H1 (cell line): ENCODE results near the gene BASP1. TPM values are rescaled to one million over a fixed set of nuclear protein-coding genes. Genes with fewer than 3 reads are reported as not detected.

Experiments used
- CTCF ChIA-PET: fragments of 300-600 bp; sonication (Branson Sonifier 250); formaldehyde crosslinking; loops from one replicate; lab custom pipeline; 2021; ENCODE audit not compliant: partially characterized antibody; lab: Charles Lee
- POLR2A ChIA-PET: fragments of 300-600 bp; sonication (Branson Sonifier 250); formaldehyde crosslinking; loops from one replicate; lab custom pipeline; 2021; ENCODE audit warnings: inconsistent platforms; ENCODE audit not compliant: partially characterized antibody; lab: Charles Lee
- DNase-seq, 2 experiments: peaks; one replicate each; pipeline versions ENCODE4 v3.0.0 to v3.0.0-alpha.2; 2010 to 2022; ENCODE audit warnings: low spot score in 2 of 2, low read depth in 1 of 2, mixed read lengths in 1 of 2
- FAIRE-seq: peaks from 2 replicates; lab custom pipeline; 2011; peaks lifted over from hg19 to GRCh38; lab: Jason Lieb, UNC
- H2AFZ ChIP-seq: 2 replicates; pipeline ENCODE4 v1.8.1; 2012; ENCODE audit warnings: low read length, inconsistent platforms
- H2AK5ac ChIP-seq: 2 replicates; pipeline ENCODE4 v1.6.1; 2013; ENCODE audit warnings: low read depth, low read length
- H2BK120ac ChIP-seq: replicated peaks from 2 replicates; pipeline ENCODE3; 2013; ENCODE audit warnings: low read depth, low read length, inconsistent platforms
- H2BK12ac ChIP-seq: 2 replicates; pipeline ENCODE4 v1.6.1; 2013; ENCODE audit warnings: low read depth, low read length
- H2BK15ac ChIP-seq: 2 replicates; pipeline ENCODE4 v1.6.1; 2013; ENCODE audit warnings: low read length
- H2BK20ac ChIP-seq: 2 replicates; pipeline ENCODE4 v1.6.1; 2013; ENCODE audit warnings: low read length
- H2BK5ac ChIP-seq: 2 replicates; pipeline ENCODE4 v1.6.1; 2013; ENCODE audit warnings: low read depth, low read length
- H3K14ac ChIP-seq: 2 replicates; pipeline ENCODE4 v1.6.1; 2013; ENCODE audit warnings: inconsistent platforms; ENCODE audit not compliant: insufficient read length
- H3K18ac ChIP-seq: 2 replicates; pipeline ENCODE4 v1.6.1; 2013; ENCODE audit warnings: low read length; ENCODE audit errors: extremely low read depth
- H3K23ac ChIP-seq: 2 replicates; pipeline ENCODE4 v1.6.1; 2013; ENCODE audit warnings: inconsistent platforms; ENCODE audit not compliant: insufficient read length
- H3K23me2 ChIP-seq: 2 replicates; pipeline ENCODE4 v1.6.1; 2013; ENCODE audit warnings: low read depth, low read length
- H3K27ac ChIP-seq: 2 replicates; pipeline ENCODE4 v1.6.1; 2011; ENCODE audit warnings: low read depth, low read length, inconsistent platforms
- H3K27me3 ChIP-seq, 4 experiments: replicated peaks in 1 of 4; 1 replicate in 1 of 4; 2 replicates in 3 of 4; pipeline versions ENCODE4 v1.6.1 to v1.8.1; 2011 to 2013; ENCODE audit warnings: low read length in 3 of 4, mild to moderate bottlenecking in 3 of 4, inconsistent platforms in 2 of 4, mixed read lengths in 2 of 4, moderate library complexity in 1 of 4; ENCODE audit not compliant: control insufficient read depth in 3 of 4, insufficient read depth in 3 of 4; ENCODE audit errors: extremely low read depth in 1 of 4
- H3K36me3 ChIP-seq, 4 experiments: 2 replicates each; pipeline versions ENCODE4 v1.6.1 to v1.8.1; 2011 to 2013; ENCODE audit warnings: mild to moderate bottlenecking in 4 of 4, low read length in 3 of 4, moderate library complexity in 2 of 4, control low read depth in 1 of 4, inconsistent platforms in 1 of 4; ENCODE audit not compliant: insufficient read depth in 4 of 4, control insufficient read depth in 2 of 4
- H3K4ac ChIP-seq: replicated peaks from 2 replicates; pipeline ENCODE3; 2013; ENCODE audit warnings: low read length, low read depth, mixed read lengths, inconsistent platforms; ENCODE audit not compliant: insufficient read length
- H3K4me1 ChIP-seq, 4 experiments: replicated peaks in 1 of 4; 1 replicate in 1 of 4; 2 replicates in 3 of 4; pipeline versions ENCODE4 v1.6.1 to v1.8.1; 2011 to 2013; ENCODE audit warnings: low read length in 3 of 4, inconsistent platforms in 2 of 4, mixed read lengths in 1 of 4; ENCODE audit not compliant: insufficient read depth in 4 of 4, control insufficient read depth in 3 of 4
- H3K4me2 ChIP-seq, 2 experiments: 2 replicates each; pipeline versions ENCODE4 v1.6.1 to v1.8.1; 2011 to 2013; ENCODE audit warnings: low read depth in 2 of 2, low read length in 2 of 2, control low read depth in 1 of 2, inconsistent platforms in 1 of 2, mild to moderate bottlenecking in 1 of 2; ENCODE audit not compliant: insufficient read depth in 1 of 2
- H3K4me3 ChIP-seq, 4 experiments: fragments of 200-600, 300-600 bp in 1 of 4; sonication (generic), shearing (Covaris generic), sonication (Bioruptor Twin) in 1 of 4; 2 replicates each; pipeline versions ENCODE4 v1.5.1 to v1.8.1; 2011 to 2016; ENCODE audit warnings: low read length in 4 of 4, low read depth in 3 of 4, control low read depth in 2 of 4, inconsistent platforms in 2 of 4, mild to moderate bottlenecking in 2 of 4, mixed read lengths in 1 of 4, moderate library complexity in 1 of 4; ENCODE audit not compliant: insufficient read depth in 2 of 4; ENCODE audit errors: extremely low read depth in 1 of 4
- H3K56ac ChIP-seq: replicated peaks from 2 replicates; pipeline ENCODE3; 2013; ENCODE audit warnings: low read depth, mild to moderate bottlenecking, mixed read lengths, low read length, inconsistent platforms; ENCODE audit not compliant: insufficient read length
- H3K79me1 ChIP-seq: 2 replicates; pipeline ENCODE4 v1.6.1; 2013; ENCODE audit warnings: low read depth, low read length, control low read depth
- H3K79me2 ChIP-seq, 2 experiments: 2 replicates each; pipeline versions ENCODE4 v1.6.1 to v1.8.1; 2012 to 2013; ENCODE audit warnings: low read length in 2 of 2, mild to moderate bottlenecking in 2 of 2, inconsistent platforms in 1 of 2; ENCODE audit not compliant: insufficient read depth in 2 of 2, control insufficient read depth in 1 of 2
- H3K9ac ChIP-seq, 4 experiments: replicated peaks in 1 of 4; 1 replicate in 1 of 4; 2 replicates in 3 of 4; pipeline versions ENCODE4 v1.6.1 to v1.8.1; 2011 to 2013; ENCODE audit warnings: low read depth in 3 of 4, low read length in 3 of 4, control low read depth in 2 of 4, mild to moderate bottlenecking in 2 of 4, moderate library complexity in 2 of 4, inconsistent platforms in 1 of 4; ENCODE audit errors: extremely low read depth in 1 of 4
- H3K9me3 ChIP-seq, 2 experiments: 2 replicates each; pipeline versions ENCODE4 v1.6.1 to v1.8.1; 2012 to 2013; ENCODE audit warnings: mild to moderate bottlenecking in 2 of 2, moderate library complexity in 2 of 2, control low read depth in 1 of 2, inconsistent platforms in 1 of 2, low read depth in 1 of 2, low read length in 1 of 2, mixed read lengths in 1 of 2; ENCODE audit not compliant: insufficient read depth in 2 of 2
- H4K20me1 ChIP-seq, 2 experiments: replicated peaks in 1 of 2; 2 replicates each; pipeline versions ENCODE3 to v1.8.1; 2011 to 2013; ENCODE audit warnings: inconsistent platforms in 2 of 2, low read length in 2 of 2, mild to moderate bottlenecking in 1 of 2; ENCODE audit not compliant: insufficient read depth in 2 of 2, control insufficient read depth in 1 of 2
- H4K5ac ChIP-seq: 2 replicates; pipeline ENCODE4 v1.6.1; 2013; ENCODE audit warnings: low read length, low read depth, mixed read lengths, inconsistent platforms; ENCODE audit not compliant: insufficient read length
- H4K8ac ChIP-seq: 2 replicates; pipeline ENCODE4 v1.8.0; 2013; ENCODE audit warnings: mild to moderate bottlenecking, moderate library complexity, low read length, inconsistent platforms; ENCODE audit not compliant: insufficient read depth; ENCODE audit errors: extremely low read depth
- H4K91ac ChIP-seq: replicated peaks from 2 replicates; pipeline ENCODE3; 2013; ENCODE audit warnings: low read length, mixed read lengths, inconsistent platforms; ENCODE audit not compliant: insufficient read length
- ASH2L ChIP-seq: fragments of 200-600, 300-600 bp; sonication (generic); IDR thresholded peaks from one replicate; pipeline ENCODE4 v1.7.1; 2017; ENCODE audit warnings: low read length
- BACH1 ChIP-seq: IDR thresholded peaks from 2 replicates; pipeline ENCODE4 v1.6.1; 2012; ENCODE audit warnings: low read length, improper control_type of control experiment
- BRCA1 ChIP-seq: IDR thresholded peaks from 2 replicates; pipeline ENCODE4 v1.6.1; 2012; ENCODE audit warnings: low read depth, low read length, improper control_type of control experiment
- CEBPB ChIP-seq: IDR thresholded peaks from 2 replicates; pipeline ENCODE4 v1.6.1; 2012; ENCODE audit warnings: low read depth, low read length
- POU5F1 ChIP-seq: IDR thresholded peaks from 2 replicates; pipeline ENCODE4 v1.6.1; 2011; ENCODE audit warnings: low read depth, mild to moderate bottlenecking, low read length, moderate library complexity
- RBBP5 ChIP-seq: IDR thresholded peaks from 2 replicates; pipeline ENCODE4 v1.7.1; 2012; ENCODE audit warnings: low read depth, mild to moderate bottlenecking, inconsistent platforms, low read length, moderate library complexity, borderline replicate concordance
- SIN3A ChIP-seq, 2 experiments: IDR thresholded peaks in 1 of 2; conservative IDR thresholded peaks in 1 of 2; 2 replicates each; pipeline ENCODE4 v1.6.1; 2011 to 2012; ENCODE audit warnings: low read length in 2 of 2, improper control_type of control experiment in 1 of 2, low read depth in 1 of 2, mild to moderate bottlenecking in 1 of 2
- SP1 ChIP-seq: IDR thresholded peaks from 2 replicates; pipeline ENCODE4 v1.6.1; 2011; ENCODE audit warnings: low read depth, low read length
- SP4 ChIP-seq: IDR thresholded peaks from 2 replicates; pipeline ENCODE4 v1.6.1; 2012; ENCODE audit warnings: low read length, inconsistent platforms
- SRF ChIP-seq: IDR thresholded peaks from 2 replicates; pipeline ENCODE4 v1.6.1; 2011; ENCODE audit warnings: mild to moderate bottlenecking, low read depth, low read length, moderate library complexity
- TAF1 ChIP-seq: IDR thresholded peaks from 2 replicates; pipeline ENCODE4 v1.6.1; 2011; ENCODE audit warnings: mild to moderate bottlenecking, low read depth, low read length
- TCF12 ChIP-seq: IDR thresholded peaks from 2 replicates; pipeline ENCODE4 v1.6.1; 2011; ENCODE audit warnings: low read depth, mild to moderate bottlenecking, low read length
- WGBS, 2 experiments: shearing (Covaris generic) in 1 of 2; methylation state at CpG; one replicate each; pipeline versions ENCODE4 v1.1.6 to v1.1.7; 2013 to 2015; ENCODE audit warnings: low lambda C conversion rate in 2 of 2, mixed read lengths in 2 of 2, inconsistent platforms in 1 of 2, low coverage in 1 of 2, missing lambda C conversion rate in 1 of 2; ENCODE audit not compliant: insufficient replicate concordance in 2 of 2, insufficient coverage in 1 of 2, insufficient read length in 1 of 2; ENCODE audit errors: extremely low coverage in 1 of 2, missing lambda C conversion rate in 1 of 2; 5-methylcytosine and 5-hydroxymethylcytosine counted together
- polyA plus RNA-seq, 7 experiments: library from polyadenylated mRNA; depleted of rRNA in 3 of 7; stranded (reverse) in 5 of 7; unstranded in 2 of 7; fragments of >200 nt in 5 of 7; fragments of 200-250 nt in 2 of 7; gene quantifications; 1 replicate in 5 of 7; 2 replicates in 1 of 7; 4 replicates in 1 of 7; pipeline versions ENCODE4 v1.2.1 to v1.2.3, GENCODE V29; 2011 to 2013; ENCODE audit warnings: missing spikeins in 2 of 7, mixed read lengths in 2 of 7
- total RNA-seq: library from RNA; stranded (reverse); fragmentation: NEBNext Ultra II Directional; extraction: Animal tissue kit (Norgen Biotek cat#: 25700); gene quantifications from 2 replicates; pipeline ENCODE4 v1.2.1, GENCODE V29; 2021
- TF ChIP-seq, protein P1 (sequence below): IDR thresholded peaks from 2 replicates; pipeline ENCODE4 v1.6.1; 2011; ENCODE audit warnings: low read length, improper control_type of control experiment
- TF ChIP-seq, protein P2 (sequence below): IDR thresholded peaks from 2 replicates; pipeline ENCODE4 v1.6.1; 2012; ENCODE audit warnings: inconsistent platforms

BASP1 gene
- total and polyA plus RNA-seq, 2 of the 8 experiments (the other 6 are each of a cell fraction or from before 2014, with no cell fraction given) = 95.2 to 104 TPM

DNA sequence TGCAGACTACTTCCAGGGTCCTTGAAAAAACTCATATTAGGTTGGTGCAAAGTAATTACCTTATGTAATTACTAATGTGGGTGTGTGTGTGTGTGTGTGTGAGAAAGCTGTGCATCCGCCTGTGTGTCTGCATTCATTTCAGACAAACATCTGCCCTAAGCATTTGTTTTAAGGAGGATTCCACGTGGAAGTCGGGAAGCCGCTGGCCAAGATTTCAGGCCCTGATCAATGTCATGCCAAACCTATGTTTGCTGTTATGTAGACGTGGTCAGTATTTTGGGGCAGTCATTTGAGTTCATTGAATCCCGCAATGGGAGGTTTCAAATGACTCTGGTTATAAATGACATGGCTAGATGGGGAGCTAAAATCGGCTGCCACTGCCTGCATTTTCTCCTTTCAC is 33.6 kb upstream of the BASP1 start:
- 80% methylated on average over 7 of the region's 7 CpGs; no CpG with 5 or more reads in 1 of the 2 experiments for WGBS, 2 experiments
- Histone ChIP-seq H4K91ac (no peak overlapping the region), H3K18ac (no peak overlapping the region), H3K14ac (no peak overlapping the region), H3K36me3 (no peaks in the 10 kb centered on the region), H3K4ac (no peak overlapping the region), H3K9ac (no peak overlapping the region), H3K23ac (no peak overlapping the region), H3K27ac (no peak overlapping the region), H2BK20ac (no peak overlapping the region), H2BK15ac (no peak overlapping the region), H3K4me2 (no peak overlapping the region), H4K20me1 (no peaks in the 10 kb centered on the region), H2BK120ac (no peak overlapping the region), H3K9me3 (no peaks in the 10 kb centered on the region), H3K56ac (no peak overlapping the region), H3K4me3 (no peak overlapping the region), H2AFZ (no peak overlapping the region), H4K5ac (no peak overlapping the region), H3K79me2 (no peaks in the 10 kb centered on the region), H4K8ac (no peak overlapping the region), H2BK5ac (no peak overlapping the region), H3K23me2 (no peaks in the 10 kb centered on the region), H2BK12ac (no peak overlapping the region), H3K4me1 (peaks cover 0 to 3% (median 0%) of the 10 kb centered on the region in 4 experiments; a peak in 1 of 7 replicates), H2AK5ac (no peak overlapping the region), H3K79me1 (no peaks in the 10 kb centered on the region), H3K27me3 (no peaks in the 10 kb centered on the region)
- FAIRE-seq = no peak
- ChIA-PET CTCF (interaction anchor here (1.5 to 1.8 kb wide), 2 partner anchors 20 to 52 kb away, joined by 4 to 6 read pairs; no protein-coding TSS in a partner anchor), POLR2A (interaction anchor here (0.6 kb wide), 1 partner anchor 243 kb away, joined by 3 read pairs; no protein-coding TSS in a partner anchor)
- DNase-seq = no peak
- TF ChIP-seq SP1 (no peak), SIN3A (conservative IDR thresholded peaks at IDR 0.05 in 1 of 2, IDR thresholded peaks at IDR 0.05 in 1 of 2; ENCODE audit: low read depth in 1 of 2, low read length in 2 of 2) (no peak), ASH2L (no peak), RBBP5 (no peak), CEBPB (no peak), BRCA1 (no peak), TCF12 (no peak), TAF1 (no peak), SP4 (no peak), POU5F1 (no peak), SRF (no peak), BACH1 (no peak)
- TF ChIP-seq, protein P1, sequence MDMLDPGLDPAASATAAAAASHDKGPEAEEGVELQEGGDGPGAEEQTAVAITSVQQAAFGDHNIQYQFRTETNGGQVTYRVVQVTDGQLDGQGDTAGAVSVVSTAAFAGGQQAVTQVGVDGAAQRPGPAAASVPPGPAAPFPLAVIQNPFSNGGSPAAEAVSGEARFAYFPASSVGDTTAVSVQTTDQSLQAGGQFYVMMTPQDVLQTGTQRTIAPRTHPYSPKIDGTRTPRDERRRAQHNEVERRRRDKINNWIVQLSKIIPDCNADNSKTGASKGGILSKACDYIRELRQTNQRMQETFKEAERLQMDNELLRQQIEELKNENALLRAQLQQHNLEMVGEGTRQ = no peak
- TF ChIP-seq, protein P2, sequence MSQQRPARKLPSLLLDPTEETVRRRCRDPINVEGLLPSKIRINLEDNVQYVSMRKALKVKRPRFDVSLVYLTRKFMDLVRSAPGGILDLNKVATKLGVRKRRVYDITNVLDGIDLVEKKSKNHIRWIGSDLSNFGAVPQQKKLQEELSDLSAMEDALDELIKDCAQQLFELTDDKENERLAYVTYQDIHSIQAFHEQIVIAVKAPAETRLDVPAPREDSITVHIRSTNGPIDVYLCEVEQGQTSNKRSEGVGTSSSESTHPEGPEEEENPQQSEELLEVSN = no peak
